NCI-H146 (cell line): ENCODE measurements around the gene CARD11.

Experiments
- DNase-seq: peaks from one replicate; lab custom pipeline; 2025; lab: John Stamatoyannopoulos, UW

CARD11 gene

DNA sequence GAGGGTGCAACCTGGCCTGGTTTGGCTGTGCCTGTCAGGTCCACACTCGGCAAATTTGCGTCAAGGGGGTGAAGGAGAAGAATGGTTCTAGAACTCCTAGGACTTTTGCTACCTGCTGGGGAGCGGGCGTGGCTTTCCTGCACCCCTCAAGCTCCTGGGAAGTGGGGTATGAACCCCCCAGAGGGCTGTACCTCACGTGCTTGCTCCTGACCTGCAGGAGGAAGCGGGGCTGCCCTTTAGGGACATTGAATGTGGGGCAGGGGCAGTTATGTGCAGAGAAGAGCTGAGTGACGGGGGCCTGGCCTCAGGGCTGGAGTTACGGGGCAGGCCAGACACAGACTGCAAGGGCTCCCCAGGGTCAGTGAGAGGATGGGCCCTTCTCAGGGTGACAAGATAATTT, 138.2 kb downstream of the CARD11 start:
- DNase-seq, result no peak

DNA sequence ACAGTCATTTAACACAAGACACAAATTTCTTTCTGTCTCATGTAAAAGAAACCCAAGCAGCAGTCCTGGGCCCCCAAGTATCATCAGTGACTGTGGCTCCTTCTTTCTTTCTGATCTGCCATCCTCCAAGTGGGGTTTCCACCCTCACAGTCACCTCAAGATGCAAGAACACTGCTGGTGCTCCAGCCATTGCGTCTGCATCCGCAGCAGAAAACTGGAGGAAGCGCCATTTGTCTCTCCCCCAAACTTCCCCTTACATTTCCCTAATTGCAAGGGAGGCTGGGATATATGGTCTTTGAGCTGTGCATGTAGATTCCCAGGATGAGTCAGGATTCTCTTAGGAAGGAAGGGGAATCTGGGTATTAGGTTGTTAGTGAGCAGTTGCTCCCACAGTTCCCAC, 138.6 kb downstream of the CARD11 start:
- no peak for DNase-seq

GRCh38 chr7:2904202-2904601, 139.5 kb downstream of the CARD11 start:
- no peak for DNase-seq

GRCh38 chr7:2903682-2904162, 139.9 kb downstream of the CARD11 start:
- no peak for DNase-seq

GRCh38 chr7:2897023-2897422, 146.6 kb downstream of the CARD11 start:
- DNase-seq, result no peak

DNA sequence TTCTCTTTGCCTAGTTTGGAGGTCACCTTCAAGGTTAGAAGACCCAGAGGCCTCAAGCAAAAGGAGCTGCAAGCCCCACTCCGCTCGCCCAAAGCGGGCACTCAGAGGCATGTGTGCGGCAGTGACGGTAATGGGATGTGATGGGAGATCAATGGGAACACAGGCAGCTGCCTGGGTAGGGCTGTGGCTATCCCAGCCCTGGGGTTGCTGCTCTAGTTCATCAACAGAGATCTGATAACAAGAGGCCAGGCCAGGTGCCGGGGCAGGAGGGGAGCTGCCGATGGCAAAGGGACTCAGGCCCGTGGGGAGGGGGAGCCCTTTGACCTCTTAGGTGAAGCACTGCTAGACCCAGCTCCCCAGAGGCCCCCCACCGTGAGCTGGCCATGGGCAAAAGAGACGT, 147.5 kb downstream of the CARD11 start:
- no peak for DNase-seq

GRCh38 chr7:2894118-2894940, 149.3 kb downstream of the CARD11 start:
- DNase-seq, result peak; percentile 41

GRCh38 chr7:2893411-2893861, 150.2 kb downstream of the CARD11 start:
- DNase-seq, result no peak

DNA sequence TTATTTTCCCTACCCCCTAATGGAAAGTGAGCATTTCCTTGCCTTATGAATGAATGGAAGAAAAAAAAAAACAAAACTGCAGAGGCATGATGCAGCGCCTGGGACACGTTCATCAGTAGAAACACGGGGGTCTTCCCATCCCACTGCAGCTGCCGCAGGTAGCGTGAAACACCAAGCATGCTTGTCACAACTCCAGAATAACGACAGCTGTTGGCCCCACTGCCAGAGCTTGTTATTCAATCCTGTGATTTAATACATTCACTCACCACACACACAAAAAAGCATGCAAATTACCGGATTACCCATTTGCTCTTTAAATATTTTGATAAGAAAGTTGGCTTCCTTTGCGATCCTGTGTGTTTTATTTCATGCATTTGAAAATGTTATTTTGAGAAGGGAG, 151.1 kb downstream of the CARD11 start:
- DNase-seq, result no peak

GRCh38 chr7:2887816-2888215, 155.9 kb downstream of the CARD11 start:
- no peak for DNase-seq

- DNase-seq, result peak; percentile 73
These were observed 156.8 kb downstream of the CARD11 start for GRCh38 chr7:2886900-2887299.

GRCh38 chr7:2886391-2886790, 157.3 kb downstream of the CARD11 start:
- DNase-seq, result no peak

GRCh38 chr7:2884161-2884560, 159.5 kb downstream of the CARD11 start:
- no peak for DNase-seq

DNA sequence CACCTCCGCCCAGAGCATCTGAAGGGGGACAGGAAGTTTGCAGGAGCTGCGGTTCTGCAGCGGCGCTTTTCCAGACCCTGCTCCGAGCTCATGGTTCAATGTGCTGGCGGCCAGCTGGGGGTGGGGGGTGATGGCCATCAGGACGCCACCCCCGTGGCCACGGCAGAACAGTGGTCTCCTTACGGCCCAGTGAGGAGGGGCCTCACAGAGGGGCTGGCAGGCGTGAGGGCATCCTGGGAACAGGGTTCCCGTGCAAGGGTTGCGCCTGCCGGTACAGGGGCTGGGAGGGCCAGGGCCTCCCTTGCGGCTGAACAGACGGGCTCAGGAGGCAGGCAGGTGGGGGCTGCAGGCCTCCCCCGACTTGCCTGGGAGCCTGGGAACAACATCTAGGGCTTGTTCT, 160.6 kb downstream of the CARD11 start:
- DNase-seq, result no peak

DNA sequence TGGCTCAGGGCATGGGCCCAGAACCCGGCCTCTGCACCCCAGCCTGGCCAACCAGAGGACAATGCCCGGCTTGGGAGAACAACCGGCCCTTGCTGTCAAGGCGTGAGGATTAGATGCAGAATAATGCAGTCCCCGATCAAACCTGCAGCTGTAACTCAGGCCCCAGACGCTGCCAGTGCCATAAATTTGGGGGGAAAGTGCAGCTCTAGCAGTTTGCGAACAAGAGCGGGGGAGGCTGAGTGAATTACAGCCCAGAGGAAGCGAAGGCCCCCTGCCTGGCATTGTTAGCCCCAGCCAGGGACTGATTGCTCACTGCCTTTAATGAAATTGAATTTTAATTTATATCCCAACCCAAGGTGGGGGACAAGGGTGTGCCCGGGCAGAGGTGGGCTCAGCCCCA, 161.6 kb downstream of the CARD11 start:
- peak; percentile 24 for DNase-seq

DNA sequence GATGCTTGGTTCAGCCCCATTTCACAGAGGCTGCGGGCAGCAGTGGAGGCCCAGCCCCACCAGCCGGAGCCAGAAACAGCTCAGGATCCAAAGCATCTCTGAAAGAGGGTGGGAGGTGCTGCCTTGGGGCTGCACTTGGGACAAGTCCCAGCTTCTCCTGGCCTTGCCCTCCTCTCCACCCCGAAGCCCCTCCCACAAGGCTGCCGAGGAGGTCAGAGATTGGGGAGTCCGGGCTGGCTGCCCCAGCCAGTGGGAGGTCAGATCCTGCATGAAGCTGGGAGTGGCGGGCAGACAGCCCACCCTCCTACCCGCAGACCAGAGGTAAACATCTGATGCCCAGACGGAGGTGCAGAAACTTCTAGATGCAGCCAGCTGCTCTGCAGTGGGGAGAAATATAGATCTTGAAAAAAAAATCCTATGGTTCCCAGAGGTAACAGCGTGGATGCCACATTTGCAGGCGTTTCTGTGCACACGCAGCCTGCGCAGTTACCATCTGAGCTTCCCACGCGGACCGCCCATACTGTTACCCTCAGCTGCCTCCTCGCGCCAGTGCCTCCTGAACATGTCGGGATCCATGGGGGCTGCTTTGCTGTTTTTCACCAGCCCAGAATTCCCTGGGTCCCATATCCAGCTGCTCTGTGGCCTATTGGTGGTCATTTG, 162.7 kb downstream of the CARD11 start:
- DNase-seq, result no peak

- DNase-seq, result no peak
These were observed 163.6 kb downstream of the CARD11 start for GRCh38 chr7:2880051-2880450.

GRCh38 chr7:2879354-2879753, 164.3 kb downstream of the CARD11 start:
- no peak for DNase-seq

- no peak for DNase-seq
These were observed 165.4 kb downstream of the CARD11 start for GRCh38 chr7:2878306-2878705.

- DNase-seq, result peak; percentile 97
These were observed 167.5 kb downstream of the CARD11 start for GRCh38 chr7:2876031-2876731.

GRCh38 chr7:2873686-2874551, 169.7 kb downstream of the CARD11 start:
- DNase-seq, result no peak

DNA sequence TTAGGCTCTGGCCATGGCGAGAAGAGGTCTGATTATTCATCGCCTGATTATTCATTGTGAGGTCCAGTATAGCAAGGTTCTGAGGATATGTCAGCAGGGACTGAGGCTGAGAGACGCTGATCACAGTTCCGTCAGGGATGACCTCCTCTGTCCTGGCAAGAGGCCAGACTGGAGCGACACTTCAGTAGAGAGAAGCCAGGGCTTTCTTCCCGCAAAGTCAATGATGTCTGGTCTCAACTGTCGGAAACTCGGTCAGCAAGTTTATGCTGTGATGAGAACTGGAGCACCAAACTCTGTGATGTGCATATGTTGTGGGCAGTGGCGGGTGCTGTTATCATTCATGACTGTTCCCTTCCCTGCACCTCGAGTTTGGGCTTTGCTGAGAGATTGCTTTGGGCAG, 170.5 kb downstream of the CARD11 start:
- no peak for DNase-seq
